HEK293 (cell line): ENCODE data around the gene KLHL17.

Experiments
- GFI1B ChIP-seq: fragments of 450-650 bp; formaldehyde crosslinking; IDR thresholded peaks from 2 replicates; pipeline ENCODE4 v1.5.1; 2016; ENCODE audit warnings: missing biosample characterization, missing genetic modification characterization
- IKZF3 ChIP-seq: fragments of 450-650 bp; IDR thresholded peaks from 2 replicates; pipeline ENCODE4 v1.5.0; 2018; ENCODE audit warnings: missing biosample characterization, mild to moderate bottlenecking, missing genetic modification characterization, moderate library complexity
- KLF16 ChIP-seq: fragments of 450-650 bp; formaldehyde crosslinking; IDR thresholded peaks from 2 replicates; pipeline ENCODE4 v1.5.1; 2017; ENCODE audit warnings: missing biosample characterization, missing genetic modification characterization
- KLF17 ChIP-seq: fragments of 450-650 bp; formaldehyde crosslinking; IDR thresholded peaks from 2 replicates; pipeline ENCODE4 v1.5.1; 2016; ENCODE audit warnings: missing biosample characterization, missing genetic modification characterization
- MZF1 ChIP-seq: fragments of 450-650 bp; formaldehyde crosslinking; IDR thresholded peaks from 2 replicates; pipeline ENCODE4 v1.5.1; 2017; ENCODE audit warnings: missing biosample characterization, missing genetic modification characterization, borderline replicate concordance
- SCRT2 ChIP-seq: fragments of 450-650 bp; formaldehyde crosslinking; IDR thresholded peaks from 2 replicates; pipeline ENCODE4 v1.5.1; 2016; ENCODE audit warnings: missing biosample characterization, missing genetic modification characterization
- TRIM28 ChIP-seq: IDR thresholded peaks from 2 replicates; pipeline ENCODE4 v1.6.1; 2011; ENCODE audit warnings: low read length, control low read depth, borderline replicate concordance
- ZBTB49 ChIP-seq: fragments of 450-650 bp; formaldehyde crosslinking; IDR thresholded peaks from 2 replicates; pipeline ENCODE4 v1.5.1; 2016; ENCODE audit warnings: missing biosample characterization, missing genetic modification characterization, low read depth
- ZFHX2 ChIP-seq: fragments of 450-650 bp; formaldehyde crosslinking; conservative IDR thresholded peaks from 2 replicates; pipeline ENCODE4 v1.5.1; 2016; ENCODE audit warnings: missing biosample characterization, missing genetic modification characterization
- ZNF132 ChIP-seq: fragments of 450-650 bp; formaldehyde crosslinking; IDR thresholded peaks from 2 replicates; pipeline ENCODE4 v1.5.1; 2017; ENCODE audit warnings: missing biosample characterization, missing genetic modification characterization, borderline replicate concordance
- ZNF146 ChIP-seq: fragments of 450-650 bp; formaldehyde crosslinking; IDR thresholded peaks from 2 replicates; pipeline ENCODE4 v1.5.1; 2016; ENCODE audit warnings: missing biosample characterization, missing genetic modification characterization
- ZNF157 ChIP-seq: fragments of 450-650 bp; formaldehyde crosslinking; IDR thresholded peaks from 2 replicates; pipeline ENCODE4 v1.5.1; 2016; ENCODE audit warnings: missing biosample characterization, missing genetic modification characterization
- ZNF280C ChIP-seq: fragments of 450-650 bp; formaldehyde crosslinking; IDR thresholded peaks from 2 replicates; pipeline ENCODE4 v1.5.1; 2016; ENCODE audit warnings: missing biosample characterization, missing genetic modification characterization
- ZNF324 ChIP-seq: fragments of 450-650 bp; formaldehyde crosslinking; IDR thresholded peaks from 2 replicates; pipeline ENCODE4 v1.5.1; 2016; ENCODE audit warnings: missing biosample characterization, missing genetic modification characterization
- ZNF362 ChIP-seq: fragments of 450-650 bp; formaldehyde crosslinking; IDR thresholded peaks from 2 replicates; pipeline ENCODE4 v1.5.1; 2016; ENCODE audit warnings: missing biosample characterization, missing genetic modification characterization
- ZNF513 ChIP-seq: fragments of 450-650 bp; IDR thresholded peaks from 2 replicates; pipeline ENCODE4 v1.5.1; 2018; ENCODE audit warnings: missing biosample characterization, missing genetic modification characterization
- ZNF549 ChIP-seq: fragments of 450-650 bp; IDR thresholded peaks from 2 replicates; pipeline ENCODE4 v1.5.1; 2018; ENCODE audit warnings: missing biosample characterization, missing genetic modification characterization, mild to moderate bottlenecking, inconsistent platforms, moderate library complexity
- ZNF629 ChIP-seq: fragments of 450-650 bp; formaldehyde crosslinking; IDR thresholded peaks from 2 replicates; pipeline ENCODE4 v1.5.1; 2017; ENCODE audit warnings: missing biosample characterization, missing genetic modification characterization
- ZNF707 ChIP-seq: fragments of 450-650 bp; formaldehyde crosslinking; IDR thresholded peaks from 2 replicates; pipeline ENCODE4 v1.5.1; 2016; ENCODE audit warnings: missing biosample characterization, missing genetic modification characterization
- ZNF747 ChIP-seq: fragments of 450-650 bp; formaldehyde crosslinking; IDR thresholded peaks from 2 replicates; pipeline ENCODE4 v1.5.1; 2016; ENCODE audit warnings: missing biosample characterization, missing genetic modification characterization
- ZNF777 ChIP-seq: fragments of 450-650 bp; formaldehyde crosslinking; IDR thresholded peaks from 2 replicates; pipeline ENCODE4 v1.5.1; 2017; ENCODE audit warnings: missing biosample characterization, missing genetic modification characterization, borderline replicate concordance
- ZNF791 ChIP-seq: fragments of 450-650 bp; formaldehyde crosslinking; IDR thresholded peaks from 2 replicates; pipeline ENCODE4 v1.5.1; 2016; ENCODE audit warnings: missing biosample characterization, missing genetic modification characterization
- TF ChIP-seq, protein P1 (sequence below): fragments of 450-650 bp; formaldehyde crosslinking; IDR thresholded peaks from 2 replicates; pipeline ENCODE4 v1.5.1; 2016; ENCODE audit warnings: missing biosample characterization, missing genetic modification characterization
- TF ChIP-seq, protein P2 (sequence below): fragments of 450-650 bp; formaldehyde crosslinking; IDR thresholded peaks from 2 replicates; pipeline ENCODE4 v1.5.1; 2017; ENCODE audit warnings: missing biosample characterization, missing genetic modification characterization
- TF ChIP-seq, protein P3 (sequence below): fragments of 450-650 bp; formaldehyde crosslinking; IDR thresholded peaks from 2 replicates; pipeline ENCODE4 v1.5.1; 2016; ENCODE audit warnings: missing biosample characterization, missing genetic modification characterization

KLHL17 gene

GRCh38 chr1:935751-936231, 24.6 kb upstream of the KLHL17 start (continued):
- TF ChIP-seq, protein P1, sequence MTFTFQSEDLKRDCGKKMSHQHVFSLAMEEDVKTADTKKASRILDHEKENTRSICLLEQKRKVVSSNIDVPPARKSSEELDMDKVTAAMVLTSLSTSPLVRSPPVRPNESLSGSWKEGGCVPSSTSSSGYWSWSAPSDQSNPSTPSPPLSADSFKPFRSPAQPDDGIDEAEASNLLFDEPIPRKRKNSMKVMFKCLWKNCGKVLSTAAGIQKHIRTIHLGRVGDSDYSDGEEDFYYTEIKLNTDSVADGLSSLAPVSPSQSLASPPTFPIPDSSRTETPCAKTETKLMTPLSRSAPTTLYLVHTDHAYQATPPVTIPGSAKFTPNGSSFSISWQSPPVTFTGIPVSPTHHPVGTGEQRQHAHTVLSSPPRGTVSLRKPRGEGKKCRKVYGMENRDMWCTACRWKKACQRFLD = no peak
- no peak for TF ChIP-seq ZBTB49 (tag by site-specific recombination)
- TF ChIP-seq ZNF629 = peak; percentile 48; the same call in 1 of the 2 replicates
- no peak for TF ChIP-seq ZNF777 (tag by site-specific recombination)
- no peak for TF ChIP-seq MZF1
- no peak for TF ChIP-seq ZNF146
- TF ChIP-seq SCRT2 (tag by site-specific recombination) = no peak
- TF ChIP-seq ZNF513 (tag by site-specific recombination) = no peak
- peak; percentile 91 for TF ChIP-seq KLF17 (tag by site-specific recombination)
- TF ChIP-seq, protein P2, sequence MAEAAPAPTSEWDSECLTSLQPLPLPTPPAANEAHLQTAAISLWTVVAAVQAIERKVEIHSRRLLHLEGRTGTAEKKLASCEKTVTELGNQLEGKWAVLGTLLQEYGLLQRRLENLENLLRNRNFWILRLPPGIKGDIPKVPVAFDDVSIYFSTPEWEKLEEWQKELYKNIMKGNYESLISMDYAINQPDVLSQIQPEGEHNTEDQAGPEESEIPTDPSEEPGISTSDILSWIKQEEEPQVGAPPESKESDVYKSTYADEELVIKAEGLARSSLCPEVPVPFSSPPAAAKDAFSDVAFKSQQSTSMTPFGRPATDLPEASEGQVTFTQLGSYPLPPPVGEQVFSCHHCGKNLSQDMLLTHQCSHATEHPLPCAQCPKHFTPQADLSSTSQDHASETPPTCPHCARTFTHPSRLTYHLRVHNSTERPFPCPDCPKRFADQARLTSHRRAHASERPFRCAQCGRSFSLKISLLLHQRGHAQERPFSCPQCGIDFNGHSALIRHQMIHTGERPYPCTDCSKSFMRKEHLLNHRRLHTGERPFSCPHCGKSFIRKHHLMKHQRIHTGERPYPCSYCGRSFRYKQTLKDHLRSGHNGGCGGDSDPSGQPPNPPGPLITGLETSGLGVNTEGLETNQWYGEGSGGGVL (tag by site-specific recombination) = peak; percentile 79
- no peak for TF ChIP-seq ZNF324 (tag by site-specific recombination)
- no peak for TF ChIP-seq ZNF280C (tag by site-specific recombination)
- TF ChIP-seq ZFHX2 (tag by site-specific recombination) = peak; percentile 71
- no peak for TF ChIP-seq ZNF791 (tag by site-specific recombination)
- no peak for TF ChIP-seq ZNF707
- TF ChIP-seq ZNF132 (tag by site-specific recombination) = no peak
- TF ChIP-seq IKZF3 (tag by site-specific recombination) = peak; percentile 94
- peak; percentile 28; the same call in 1 of the 2 replicates for TF ChIP-seq KLF16 (tag by site-specific recombination)
- no peak for TF ChIP-seq ZNF747 (tag by site-specific recombination)
- TF ChIP-seq ZNF362 (tag by site-specific recombination) = no peak
- TF ChIP-seq GFI1B (tag by site-specific recombination) = no peak
- TF ChIP-seq, protein P3, sequence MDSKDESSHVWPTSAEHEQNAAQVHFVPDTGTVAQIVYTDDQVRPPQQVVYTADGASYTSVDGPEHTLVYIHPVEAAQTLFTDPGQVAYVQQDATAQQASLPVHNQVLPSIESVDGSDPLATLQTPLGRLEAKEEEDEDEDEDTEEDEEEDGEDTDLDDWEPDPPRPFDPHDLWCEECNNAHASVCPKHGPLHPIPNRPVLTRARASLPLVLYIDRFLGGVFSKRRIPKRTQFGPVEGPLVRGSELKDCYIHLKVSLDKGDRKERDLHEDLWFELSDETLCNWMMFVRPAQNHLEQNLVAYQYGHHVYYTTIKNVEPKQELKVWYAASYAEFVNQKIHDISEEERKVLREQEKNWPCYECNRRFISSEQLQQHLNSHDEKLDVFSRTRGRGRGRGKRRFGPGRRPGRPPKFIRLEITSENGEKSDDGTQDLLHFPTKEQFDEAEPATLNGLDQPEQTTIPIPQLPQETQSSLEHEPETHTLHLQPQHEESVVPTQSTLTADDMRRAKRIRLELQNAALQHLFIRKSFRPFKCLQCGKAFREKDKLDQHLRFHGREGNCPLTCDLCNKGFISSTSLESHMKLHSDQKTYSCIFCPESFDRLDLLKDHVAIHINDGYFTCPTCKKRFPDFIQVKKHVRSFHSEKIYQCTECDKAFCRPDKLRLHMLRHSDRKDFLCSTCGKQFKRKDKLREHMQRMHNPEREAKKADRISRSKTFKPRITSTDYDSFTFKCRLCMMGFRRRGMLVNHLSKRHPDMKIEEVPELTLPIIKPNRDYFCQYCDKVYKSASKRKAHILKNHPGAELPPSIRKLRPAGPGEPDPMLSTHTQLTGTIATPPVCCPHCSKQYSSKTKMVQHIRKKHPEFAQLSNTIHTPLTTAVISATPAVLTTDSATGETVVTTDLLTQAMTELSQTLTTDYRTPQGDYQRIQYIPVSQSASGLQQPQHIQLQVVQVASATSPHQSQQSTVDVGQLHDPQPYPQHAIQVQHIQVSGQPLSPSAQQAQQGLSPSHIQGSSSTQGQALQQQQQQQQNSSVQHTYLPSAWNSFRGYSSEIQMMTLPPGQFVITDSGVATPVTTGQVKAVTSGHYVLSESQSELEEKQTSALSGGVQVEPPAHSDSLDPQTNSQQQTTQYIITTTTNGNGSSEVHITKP (tag by site-specific recombination) = no peak
- TF ChIP-seq ZNF549 (tag by site-specific recombination) = no peak
- TF ChIP-seq TRIM28 = peak; percentile 38; the same call in 1 of the 2 replicates
- TF ChIP-seq ZNF157 = no peak
